Stimulated activated CD8-positive, alpha-beta memory T cell treated with anti-CD3 and anti-CD28 coated beads, Interleukin-12 subunit alpha, Interleukin-12 subunit beta, amount 100 ng/mL, for 24 hours (primary cell): ENCODE measurements around the gene CUL7.
A peak's percentile ranks its signal among the peaks of the same experiment; 100 is the strongest.

ENCODE experiments used
- DNase-seq: peaks from one replicate; pipeline ENCODE4 v3.0.0-alpha.2; 2020; ENCODE audit errors: extremely low read depth

CUL7 gene

GRCh38 chr6:43077333-43077809 is 23.7 kb upstream of the CUL7 start:
- DNase-seq = no peak

GRCh38 chr6:43076464-43077332 is 23.0 kb upstream of the CUL7 start:
- DNase-seq = no peak

GRCh38 chr6:43075670-43076463 is 22.2 kb upstream of the CUL7 start, which contains the start of gene PTK7:
TSS of gene PTK7 (plus strand) at chr6:43076314. CDS start at chr6:43076489, 175 bp downstream.
- DNase-seq = no peak

GRCh38 chr6:43074847-43075669 is 21.4 kb upstream of the CUL7 start:
- DNase-seq = no peak

- no peak for DNase-seq
Observed at GRCh38 chr6:43070028-43070632, 16.5 kb upstream of the CUL7 start.

- DNase-seq = no peak
Observed at GRCh38 chr6:43062818-43063217, 9.2 kb upstream of the CUL7 start.

- no peak for DNase-seq
Observed at GRCh38 chr6:43061861-43062260, 8.2 kb upstream of the CUL7 start.

GRCh38 chr6:43060755-43061633 is 7.3 kb upstream of the CUL7 start:
- no peak for DNase-seq

GRCh38 chr6:43060034-43060754 is 6.5 kb upstream of the CUL7 start:
- no peak for DNase-seq

- peak; percentile 89 for DNase-seq
Observed at GRCh38 chr6:43059168-43060033, 5.8 kb upstream of the CUL7 start, which contains the start of the genes KLC4 and MRPL2. TSS of gene KLC4 (plus strand) at chr6:43059631. CDS start at chr6:43061336, 1,705 bp downstream. TSS of gene MRPL2 (minus strand) at chr6:43059434. CDS start at chr6:43059381, 53 bp downstream.

GRCh38 chr6:43058531-43058930 is 4.9 kb upstream of the CUL7 start:
- no peak for DNase-seq

GRCh38 chr6:43055966-43056365 is 2.3 kb upstream of the CUL7 start:
- no peak for DNase-seq

GRCh38 chr6:43054206-43054943 is 724 bp upstream of the CUL7 start:
- no peak for DNase-seq

- no peak for DNase-seq
Observed at GRCh38 chr6:43052842-43053544, 658 bp downstream of the CUL7 start.

- no peak for DNase-seq
Observed at GRCh38 chr6:43052225-43052841, 1.3 kb downstream of the CUL7 start.

- DNase-seq = no peak
Observed at GRCh38 chr6:43050981-43051380, 2.7 kb downstream of the CUL7 start.

- DNase-seq = no peak
Observed at GRCh38 chr6:43047998-43048397, 5.7 kb downstream of the CUL7 start.
